ENCODE data around the gene KAZN. TPM values are rescaled to one million over a fixed set of nuclear protein-coding genes. Genes with fewer than 3 reads are reported as not detected.

KAZN gene
- total RNA-seq, 1 donor, result 3.9 TPM

- no peak overlapping the region for H3K4me3 ChIP-seq (ENCODE audit: low read depth, low read length)
- no peak for DNase-seq (ENCODE audit: low read depth)
- no peak for TF ChIP-seq CTCF (IDR thresholded peaks at IDR 0.05; ENCODE audit: insufficient read depth, low read length)
These were observed 341.9 kb downstream of the KAZN start for GRCh38 chr1:14940285-14940870.

- TF ChIP-seq CTCF (IDR thresholded peaks at IDR 0.05; ENCODE audit: insufficient read depth, low read length), result no peak
- no peak for DNase-seq (ENCODE audit: low read depth)
- no peak overlapping the region for H3K4me3 ChIP-seq (ENCODE audit: low read depth, low read length)
These were observed 343.4 kb downstream of the KAZN start for GRCh38 chr1:14941864-14942263.

- H3K4me3 ChIP-seq (ENCODE audit: low read depth, low read length), result no peak overlapping the region
- DNase-seq (ENCODE audit: low read depth), result no peak
- no peak for TF ChIP-seq CTCF (IDR thresholded peaks at IDR 0.05; ENCODE audit: insufficient read depth, low read length)
These were observed 346.0 kb downstream of the KAZN start for GRCh38 chr1:14944471-14944985.

GRCh38 chr1:14945132-14946010 is 346.9 kb downstream of the KAZN start:
- DNase-seq (ENCODE audit: low read depth), result peak; percentile 92
- peak overlapping the region; percentile 47 for H3K4me3 ChIP-seq (ENCODE audit: low read depth, low read length)
- no peak for TF ChIP-seq CTCF (IDR thresholded peaks at IDR 0.05; ENCODE audit: insufficient read depth, low read length)

GRCh38 chr1:14946011-14946359 is 347.5 kb downstream of the KAZN start:
- no peak for DNase-seq (ENCODE audit: low read depth)
- no peak for TF ChIP-seq CTCF (IDR thresholded peaks at IDR 0.05; ENCODE audit: insufficient read depth, low read length)

GRCh38 chr1:14946684-14947238 is 348.3 kb downstream of the KAZN start:
- peak overlapping the region; percentile 57 for H3K4me3 ChIP-seq (ENCODE audit: low read depth, low read length)
- TF ChIP-seq CTCF (IDR thresholded peaks at IDR 0.05; ENCODE audit: insufficient read depth, low read length), result no peak
- peak; percentile 83 for DNase-seq (ENCODE audit: low read depth)

More at GRCh38 chr1:14946011-14946359, 347.5 kb downstream of the KAZN start:
- H3K4me3 ChIP-seq (ENCODE audit: low read depth, low read length), result peak overlapping the region; percentile 47

Measured in fibroblast of the aortic adventitia (primary cell).